Activated CD4-positive, CD25-positive, alpha-beta regulatory T cell (primary cell): Measurements from ENCODE around the gene SYT9.

Experiments used
- DNase-seq, 4 experiments: peaks; one replicate each; lab custom pipeline; 2025; lab: John Stamatoyannopoulos, UW

The SYT9 gene

DNA sequence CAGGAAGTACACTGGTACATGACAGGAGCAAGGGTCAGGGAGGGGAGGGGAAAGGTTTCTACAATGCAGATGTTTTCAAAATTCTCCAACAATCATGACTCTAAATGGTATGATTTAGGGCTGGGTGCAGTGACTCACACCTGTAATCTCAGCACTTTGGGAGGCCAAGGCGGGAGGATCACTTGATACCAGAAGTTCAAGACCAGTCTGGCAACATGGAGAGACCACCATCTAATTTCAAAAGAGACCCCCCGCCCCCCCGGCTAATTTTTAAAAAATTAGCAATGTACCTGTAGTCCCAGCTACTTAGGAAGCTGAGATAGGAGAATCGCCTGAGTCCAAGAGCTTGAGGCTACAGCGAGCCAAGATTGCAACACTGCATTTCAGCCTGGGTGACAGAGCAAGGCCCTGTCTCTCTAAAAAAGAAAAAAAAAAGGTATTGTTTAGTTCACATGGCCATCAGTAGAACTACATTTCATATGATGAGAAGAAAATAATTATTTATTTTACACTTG lies 217.7 kb downstream of the SYT9 start:
- DNase-seq: no peak

DNA sequence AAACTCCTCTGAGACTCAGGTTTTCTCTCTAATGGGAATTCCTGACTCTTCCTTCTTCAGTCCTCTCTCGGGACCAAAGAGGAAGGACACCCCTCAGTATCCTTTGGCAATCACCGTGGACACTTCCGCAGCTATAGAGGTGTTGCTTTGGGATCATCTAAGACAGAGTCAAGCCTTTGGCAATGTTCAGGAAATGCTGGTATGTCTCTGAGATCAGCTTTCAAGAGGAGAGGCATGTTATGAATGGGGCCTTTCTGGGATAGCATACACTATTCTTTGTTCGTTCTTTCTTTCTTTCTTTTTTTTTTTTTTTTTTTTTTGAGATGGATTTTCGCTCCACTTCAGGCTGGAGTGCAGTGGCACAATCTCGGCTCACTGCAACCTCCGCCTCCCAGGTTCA lies 219.4 kb downstream of the SYT9 start:
- no peak for DNase-seq

DNA sequence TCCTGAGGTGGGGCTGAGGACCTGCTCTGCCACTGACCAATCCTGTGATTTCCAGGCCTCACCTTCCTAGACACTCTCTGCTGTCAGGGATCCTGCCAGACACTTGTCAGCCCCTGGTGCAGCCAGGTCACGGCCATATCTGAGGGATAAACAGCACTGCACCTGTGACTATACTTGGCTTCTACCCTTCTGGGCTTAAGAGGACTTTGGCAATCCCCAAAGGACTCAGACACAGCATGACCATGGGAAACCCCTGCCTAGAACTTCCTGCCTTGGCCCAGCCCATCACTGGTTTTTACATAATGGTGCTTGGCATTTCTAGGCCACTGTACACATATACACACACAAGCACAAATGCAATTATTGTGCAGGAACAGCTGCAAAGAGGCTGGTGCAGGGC lies 222.0 kb downstream of the SYT9 start:
- no peak for DNase-seq

DNA sequence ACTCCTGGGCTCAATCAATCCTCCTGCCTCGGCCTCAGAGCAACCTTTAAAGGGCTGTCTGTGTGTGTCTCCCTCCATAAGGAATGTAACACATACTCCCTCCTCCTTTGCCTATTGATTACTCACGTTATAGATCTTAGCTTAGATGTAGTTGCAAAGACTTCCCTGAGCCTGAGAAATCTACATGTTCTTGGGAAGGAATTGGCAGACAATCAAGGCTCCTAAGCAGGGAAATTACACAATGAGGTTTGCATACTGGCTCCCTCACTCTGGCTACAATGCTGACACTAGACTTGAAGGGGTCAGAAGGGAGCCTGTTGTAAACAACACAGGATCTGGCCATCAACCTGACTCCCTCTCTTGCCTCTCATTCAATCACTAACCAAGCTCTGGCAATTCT lies 228.4 kb downstream of the SYT9 start:
- no peak for DNase-seq

DNA sequence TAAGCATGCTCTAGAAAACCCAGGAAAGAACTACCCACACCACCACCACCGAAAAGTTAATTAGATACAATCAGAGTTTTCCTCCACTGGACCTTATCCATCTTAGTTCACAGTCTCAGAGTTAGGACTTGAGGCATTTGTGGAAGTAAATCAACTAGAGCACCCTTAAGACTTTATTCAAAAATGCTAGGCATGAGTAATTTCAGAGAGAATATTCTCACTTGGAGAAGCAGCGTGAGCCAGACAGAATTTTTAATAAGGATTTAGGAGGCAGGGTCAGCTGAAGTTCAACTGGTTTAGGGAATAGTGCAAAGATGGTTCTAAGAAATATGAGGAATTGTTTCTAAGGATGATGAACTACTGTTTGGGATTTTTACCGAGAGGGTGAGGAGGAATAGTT lies 232.4 kb downstream of the SYT9 start:
- DNase-seq: no peak

DNA sequence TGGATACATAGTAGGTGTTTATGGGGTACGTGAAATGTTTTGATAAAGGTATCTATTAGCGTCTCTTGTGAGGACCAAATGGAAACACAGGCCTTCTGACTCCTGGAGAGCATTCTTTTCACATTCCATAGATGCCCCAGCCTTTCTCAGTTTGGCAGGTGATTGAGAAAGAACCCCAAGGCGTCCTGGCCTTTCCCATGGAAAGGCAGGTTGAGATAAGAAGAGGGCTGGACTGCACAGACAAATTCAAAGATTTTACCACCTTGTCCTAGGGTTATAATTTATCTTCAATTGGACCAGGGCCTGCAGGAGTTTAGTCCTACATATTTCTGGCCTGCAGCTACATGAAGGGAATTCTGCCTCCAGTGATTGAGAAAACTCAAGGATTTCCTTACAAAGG lies 232.9 kb downstream of the SYT9 start:
- DNase-seq: no peak

DNA sequence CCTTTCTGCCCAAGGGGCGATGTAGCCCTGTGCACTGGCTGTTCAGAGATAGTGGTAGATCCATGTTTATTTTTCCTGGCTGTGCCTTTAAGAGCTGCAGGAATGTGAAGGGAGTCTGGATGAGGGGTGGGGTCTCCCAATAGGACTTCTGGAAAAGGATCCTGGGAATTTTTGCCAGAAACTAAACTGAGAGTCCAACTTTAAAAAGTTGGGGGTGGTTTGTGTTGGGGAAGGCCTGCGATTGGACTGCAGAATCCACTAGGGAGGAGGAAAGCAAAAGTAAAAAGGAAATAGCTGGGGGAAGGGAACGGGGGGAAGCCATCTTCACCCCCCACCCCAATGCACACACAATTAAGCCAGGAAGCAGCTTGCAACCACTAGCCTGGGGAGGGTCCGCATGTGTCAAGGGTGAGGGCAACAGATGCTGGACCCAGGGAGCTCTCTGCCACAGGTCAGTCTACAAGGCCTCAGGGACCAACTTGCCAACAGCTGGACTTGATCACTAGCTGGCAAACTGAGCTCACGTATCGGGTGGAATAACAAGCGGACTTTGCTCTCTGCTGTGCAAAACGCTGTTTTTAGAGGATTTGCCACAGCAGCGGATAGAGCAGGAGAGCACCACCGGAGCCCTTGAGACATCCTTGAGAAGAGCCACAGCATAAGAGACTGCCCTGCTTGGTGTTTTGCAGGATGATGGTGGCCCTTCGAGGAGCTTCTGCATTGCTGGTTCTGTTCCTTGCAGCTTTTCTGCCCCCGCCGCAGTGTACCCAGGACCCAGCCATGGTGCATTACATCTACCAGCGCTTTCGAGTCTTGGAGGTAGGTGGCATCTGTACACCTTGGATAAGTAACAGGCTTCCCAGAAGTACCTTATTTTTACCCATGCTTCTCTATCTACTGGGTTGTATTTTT lies 233.7 kb downstream of the SYT9 start, which contains the start of gene OLFML1:
Gene OLFML1 (plus strand): TSS at position 321 of the 912 bp plus-strand sequence. CDS start 370 bp downstream, at position 691.
- DNase-seq: no peak

DNA sequence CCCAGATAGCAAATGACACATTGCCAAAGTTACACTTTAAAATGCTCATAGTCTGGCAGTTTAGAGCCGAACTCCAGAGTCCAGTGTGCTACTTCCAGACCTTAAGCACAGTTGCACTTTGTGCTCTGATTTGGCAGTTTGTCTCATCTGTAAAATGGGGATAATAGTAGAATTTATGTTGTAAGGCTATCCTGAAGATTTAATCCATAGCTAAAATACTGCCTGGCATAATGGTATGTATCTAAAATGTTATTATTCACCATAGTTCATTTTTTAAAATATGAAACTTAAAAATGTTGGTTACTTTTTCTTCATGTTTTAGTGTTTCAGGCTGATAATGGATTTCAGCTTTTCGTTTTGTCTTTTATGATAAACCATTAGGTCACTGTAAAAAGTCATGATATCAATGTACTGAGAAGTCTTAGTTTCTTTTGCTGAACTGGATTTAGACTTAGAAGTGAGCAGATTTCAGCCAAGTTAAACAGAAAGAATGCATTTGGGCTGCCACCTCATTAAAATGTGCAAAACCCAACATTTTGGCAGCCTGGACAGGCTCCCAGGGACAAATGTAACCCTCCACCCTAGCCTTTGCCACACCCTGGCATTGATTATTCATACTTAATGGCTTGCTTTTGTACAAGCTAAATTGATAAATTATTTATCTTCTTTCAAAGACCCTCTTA lies 234.5 kb downstream of the SYT9 start:
- DNase-seq: no peak

DNA sequence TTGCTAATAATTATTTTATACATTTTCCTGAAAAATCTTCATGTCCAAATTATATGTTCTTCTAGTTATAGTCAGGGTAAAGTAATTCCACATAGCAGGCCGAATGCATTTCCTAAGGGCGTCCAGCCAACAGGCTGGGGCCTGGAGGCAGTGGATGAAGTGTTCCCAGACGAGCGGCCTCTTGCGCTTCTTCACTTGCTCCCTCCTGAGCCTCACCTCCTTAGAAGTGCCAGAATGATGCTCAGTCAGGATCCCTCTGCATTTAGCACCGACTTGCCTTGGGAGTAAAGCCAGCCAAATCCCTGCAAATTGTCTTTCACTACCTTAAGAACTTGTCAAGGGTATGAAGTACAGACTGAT lies 235.1 kb downstream of the SYT9 start:
- no peak for DNase-seq

DNA sequence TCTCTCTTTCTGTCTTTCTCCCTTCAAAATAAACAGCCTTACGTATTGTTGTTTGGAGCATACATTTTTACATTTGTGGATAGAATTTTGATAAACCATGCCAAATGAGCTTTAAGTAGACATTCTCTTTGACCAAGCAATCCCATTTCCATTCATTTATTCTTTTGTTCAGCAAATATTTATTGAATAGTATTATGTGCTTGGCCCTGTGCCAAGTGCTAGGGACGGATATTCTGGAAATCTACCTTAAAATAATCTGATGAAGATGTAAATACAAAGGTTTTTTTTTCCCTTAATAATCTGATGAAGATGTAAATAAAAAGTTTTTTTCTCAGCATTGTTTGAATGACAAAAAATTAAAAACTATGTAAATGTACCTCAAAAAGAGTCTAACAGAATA lies 235.7 kb downstream of the SYT9 start:
- no peak for DNase-seq

DNA sequence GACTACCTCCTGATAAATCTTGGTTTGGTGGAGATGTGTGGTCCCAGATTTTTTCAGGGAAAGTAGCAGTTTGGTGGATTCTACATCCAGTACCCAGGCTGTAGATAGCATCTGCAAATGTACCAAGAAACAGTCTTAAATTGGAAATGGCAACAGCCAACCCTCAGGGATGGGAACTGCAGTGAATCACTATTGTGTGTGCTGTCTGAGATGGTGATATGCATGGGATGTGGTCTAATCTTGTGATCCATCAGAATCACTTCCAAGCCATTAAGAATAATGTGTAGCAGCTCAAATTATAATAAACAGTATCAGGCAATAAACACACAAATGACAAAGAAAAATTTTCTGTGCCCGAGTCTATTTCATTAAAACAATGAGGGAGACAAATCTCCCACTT lies 237.0 kb downstream of the SYT9 start:
- DNase-seq: no peak

DNA sequence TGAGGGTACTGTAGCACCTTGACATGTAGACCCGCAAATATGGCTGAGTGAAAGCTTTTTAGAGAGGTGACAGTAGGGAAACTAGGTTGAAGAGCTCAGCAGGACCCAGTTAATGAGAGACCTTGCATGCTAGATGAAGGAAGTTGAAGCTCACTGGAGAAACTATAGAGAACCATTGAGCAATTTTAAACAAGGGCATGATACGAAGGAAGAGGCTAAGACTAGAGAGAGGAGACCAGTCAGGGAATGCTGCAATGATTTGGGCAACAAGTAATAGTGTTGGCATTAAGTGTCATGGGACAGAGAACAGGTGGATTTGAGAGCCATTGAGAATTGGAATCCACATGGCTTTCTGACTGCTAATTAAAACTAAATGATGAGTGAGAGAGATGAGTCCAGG lies 237.7 kb downstream of the SYT9 start:
- no peak for DNase-seq

DNA sequence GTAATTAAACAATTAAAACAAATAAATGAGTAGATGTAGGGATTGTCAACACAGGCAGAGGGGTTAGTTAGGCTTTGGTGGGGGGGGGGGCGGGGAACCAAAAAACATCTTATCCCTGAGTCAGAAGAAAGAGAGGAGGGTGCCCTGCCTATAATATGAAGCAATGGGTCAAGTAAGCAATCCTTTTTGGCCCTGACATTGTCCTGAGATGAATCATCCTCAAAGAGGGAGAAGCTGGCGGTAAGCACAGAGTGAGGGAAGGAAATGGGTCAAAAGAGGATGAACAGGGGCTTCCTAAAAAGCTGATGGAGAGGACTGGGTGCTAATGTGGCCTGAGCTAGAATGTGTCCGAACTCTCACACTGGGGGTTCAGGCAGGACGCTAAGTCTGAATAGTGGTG lies 238.3 kb downstream of the SYT9 start:
- no peak for DNase-seq

DNA sequence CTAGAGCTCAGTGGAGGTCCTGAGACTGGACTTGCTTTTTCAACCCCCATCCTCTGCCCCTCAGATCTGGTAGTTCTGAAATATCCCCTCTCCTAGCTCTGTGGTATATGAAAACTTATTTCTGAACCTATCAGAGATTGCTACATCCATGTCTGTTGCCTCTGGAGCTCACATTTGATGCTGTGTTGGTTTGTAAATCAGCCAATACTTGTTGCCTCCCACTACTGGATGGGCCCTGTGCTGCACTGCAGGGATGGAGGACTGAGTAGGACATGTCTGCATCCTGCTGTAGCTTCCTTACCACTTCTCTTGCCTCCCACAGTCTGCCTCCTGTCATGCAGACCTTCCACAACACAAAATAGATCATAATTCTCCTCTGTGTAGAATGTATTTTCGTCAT lies 238.8 kb downstream of the SYT9 start:
- no peak for DNase-seq

DNA sequence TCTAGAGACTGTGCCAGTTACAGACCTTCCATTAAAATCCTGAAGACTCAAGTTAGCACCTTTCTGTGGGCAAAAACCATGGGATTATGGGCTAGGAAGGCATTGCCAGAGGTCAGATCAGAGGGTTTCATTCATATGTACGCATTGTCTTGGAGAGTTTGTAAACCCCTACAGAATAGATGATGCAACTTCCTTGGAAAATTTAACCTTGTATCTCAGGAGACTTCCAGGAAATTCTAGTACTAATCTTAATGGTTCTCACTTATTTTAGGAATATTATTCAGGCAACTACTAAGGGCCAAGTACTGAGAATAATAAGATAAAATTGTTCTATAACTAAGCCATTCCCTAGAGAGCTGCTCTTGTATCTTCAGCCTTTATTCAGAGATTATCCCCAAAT lies 240.5 kb downstream of the SYT9 start:
- DNase-seq: no peak

DNA sequence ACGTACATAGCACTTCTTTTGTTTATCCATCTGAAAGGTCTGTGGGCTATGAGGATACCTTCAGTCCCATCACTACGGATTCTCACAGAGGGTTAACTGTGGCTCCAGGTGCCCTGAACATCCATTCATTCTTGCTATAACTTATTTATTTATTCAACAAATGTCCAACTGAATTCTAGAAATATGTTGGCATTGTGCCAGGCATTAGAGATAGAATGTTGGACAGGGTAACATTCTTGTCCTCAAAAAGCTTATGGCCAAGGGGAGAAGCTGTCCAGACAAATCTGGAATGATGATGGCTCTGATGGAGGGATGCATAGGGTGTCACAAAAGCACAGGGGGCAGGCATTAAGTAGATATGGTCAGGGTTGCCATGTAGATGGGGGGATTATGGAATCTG lies 242.0 kb downstream of the SYT9 start:
- no peak for DNase-seq

DNA sequence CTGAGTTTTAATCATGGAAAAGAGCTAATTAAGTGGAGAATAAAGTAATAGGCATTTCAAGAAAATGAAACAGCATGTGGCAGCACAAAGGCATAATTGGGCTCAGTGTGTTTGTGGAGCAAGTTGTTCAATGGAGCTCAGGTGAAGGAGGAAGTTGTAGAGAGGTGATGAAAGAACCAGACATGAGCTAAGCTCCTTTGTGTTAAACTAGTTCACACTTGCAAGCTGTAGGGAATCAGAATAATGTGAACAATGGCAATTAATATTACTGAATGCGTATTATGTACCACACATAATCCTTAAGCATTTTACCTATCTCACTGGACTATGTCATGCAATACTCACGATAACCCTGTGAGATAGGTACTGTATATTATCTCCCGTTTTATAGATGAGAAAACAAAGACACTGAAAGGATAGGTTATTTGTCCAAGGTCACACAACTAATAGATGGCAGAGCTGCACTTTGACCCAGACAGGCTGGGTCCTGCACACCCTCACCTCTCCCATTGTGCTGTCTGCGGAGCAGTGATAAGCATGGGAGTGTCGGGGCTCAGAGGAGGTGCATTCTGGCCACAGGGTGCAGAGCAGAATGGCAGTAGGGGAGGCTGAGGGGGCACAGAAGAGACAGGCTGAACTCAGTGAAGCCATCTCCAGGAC lies 242.5 kb downstream of the SYT9 start:
- no peak for DNase-seq

DNA sequence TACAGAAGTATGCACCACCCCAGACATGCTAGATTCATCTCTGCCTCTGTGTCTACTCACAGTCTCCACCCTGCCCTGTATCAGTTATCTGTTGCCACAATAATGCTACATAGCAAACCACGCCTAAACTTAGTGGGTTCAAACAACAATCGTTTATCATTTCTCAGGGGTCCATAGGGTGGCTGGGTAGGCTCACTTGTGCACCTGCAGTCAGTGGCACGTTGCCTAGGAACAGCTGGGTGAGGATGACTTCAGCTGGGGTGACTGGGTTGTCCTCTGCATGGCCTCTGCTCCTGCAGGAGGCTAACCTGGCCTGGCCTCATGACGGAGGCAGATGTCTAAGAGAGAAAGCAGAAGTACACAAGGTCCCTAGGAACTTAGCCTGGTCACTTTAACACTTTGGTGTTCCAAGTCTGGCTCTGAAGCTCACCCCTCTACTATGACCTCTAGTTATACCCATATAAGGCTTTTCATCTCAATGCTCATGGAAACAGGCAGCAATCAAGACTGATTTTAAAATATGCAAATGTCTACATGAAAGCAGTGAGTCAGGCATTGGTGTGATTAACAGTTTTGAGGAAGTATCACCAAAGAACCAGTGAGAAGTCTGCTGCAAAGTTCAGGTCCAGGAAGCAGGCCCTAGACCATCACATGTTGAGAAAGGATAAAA lies 244.3 kb downstream of the SYT9 start:
- no peak for DNase-seq

DNA sequence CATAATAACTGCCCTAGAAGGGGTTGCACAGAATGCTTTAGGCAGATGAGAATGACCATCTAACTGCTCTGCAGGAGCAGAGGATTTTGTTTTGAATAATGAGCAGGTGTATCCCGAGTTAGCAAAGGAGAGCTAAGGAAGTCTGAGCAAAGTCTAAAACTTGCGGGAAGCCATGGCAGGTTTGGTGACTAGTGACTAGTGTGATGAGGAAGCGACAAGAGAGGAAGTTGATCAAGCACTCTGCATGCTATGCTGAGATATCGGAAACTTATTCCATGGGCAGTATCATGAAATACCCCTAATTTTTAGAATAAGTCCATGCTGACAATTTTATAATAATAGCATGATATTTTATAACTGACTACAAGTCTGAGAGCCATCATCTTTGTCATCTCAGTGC lies 246.5 kb downstream of the SYT9 start:
- no peak for DNase-seq

DNA sequence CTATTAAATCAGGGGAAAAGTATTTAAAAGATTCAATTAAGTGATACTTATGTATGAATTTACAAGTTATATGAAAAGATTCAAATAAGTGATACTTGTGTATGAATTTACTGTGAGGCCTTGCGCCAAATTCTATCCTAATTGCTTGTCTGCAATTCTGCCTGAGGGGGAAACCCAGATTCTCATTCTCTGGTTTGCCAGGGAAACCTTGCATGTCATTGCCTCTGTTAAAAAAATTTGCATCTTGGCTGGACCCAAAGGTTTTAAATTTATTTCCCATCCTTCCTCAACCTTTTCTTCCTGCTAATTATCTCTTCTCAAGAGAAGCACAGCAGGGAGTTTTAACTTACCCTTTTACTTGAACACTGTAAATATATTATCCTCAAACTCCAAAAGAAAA lies 247.4 kb downstream of the SYT9 start:
- DNase-seq: no peak

DNA sequence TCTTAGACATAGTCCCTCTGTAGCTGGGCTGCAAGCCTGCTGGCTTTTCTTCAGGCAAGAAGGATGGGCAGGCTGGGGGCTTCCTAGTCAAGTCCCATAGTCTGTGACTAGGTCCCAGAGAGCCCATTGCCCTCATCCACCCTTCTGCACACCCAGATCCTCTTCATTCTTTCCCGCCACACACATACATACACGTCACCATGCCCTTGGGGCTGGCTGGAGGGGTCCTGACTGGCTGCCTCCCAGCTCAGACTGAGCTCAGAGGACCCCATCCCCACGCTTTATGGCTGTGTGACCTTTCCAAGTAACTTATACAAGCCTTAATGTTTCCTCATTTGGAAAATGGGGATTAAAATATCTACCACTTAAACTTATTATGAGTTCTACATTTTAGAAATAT lies 248.5 kb downstream of the SYT9 start:
- no peak for DNase-seq

DNA sequence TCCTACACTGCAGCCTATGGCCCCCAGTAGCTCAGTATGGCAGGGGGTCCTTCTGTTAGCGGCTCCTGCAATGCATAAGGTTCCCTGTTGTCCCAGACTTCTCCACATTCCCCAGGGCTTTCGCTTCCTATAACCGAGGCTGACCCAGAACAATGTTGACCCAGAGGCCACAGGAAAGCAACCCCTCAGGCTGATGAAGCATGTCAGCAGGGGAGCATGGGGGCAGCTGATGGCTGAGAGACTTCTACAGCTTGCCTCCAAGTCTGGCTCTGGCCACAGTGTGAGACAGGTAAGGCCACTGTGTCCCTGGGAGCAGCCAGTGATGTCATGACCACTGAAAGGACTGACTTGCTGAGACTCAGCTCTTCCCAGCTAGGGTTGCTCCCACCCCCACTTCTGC lies 249.5 kb downstream of the SYT9 start:
- DNase-seq: no peak
